Bronchial epithelial cell (primary cell): ENCODE measurements around the gene GABRR3. TPM values are rescaled to one million over a fixed set of nuclear protein-coding genes. Genes with fewer than 3 reads are reported as not detected.
A peak's percentile ranks its signal among the peaks of the same experiment; 100 is the strongest.

Source experiments
- DNase-seq: peaks from one replicate; pipeline ENCODE4 v3.0.0-alpha.2; 2010; ENCODE audit warnings: low read depth
- FAIRE-seq: peaks from 2 replicates; lab custom pipeline; 2011; peaks lifted over from hg19 to GRCh38; lab: Jason Lieb, UNC
- H3K27me3 ChIP-seq: 2 replicates; pipeline ENCODE4 v1.5.1; 2011; ENCODE audit warnings: low read length; ENCODE audit not compliant: control insufficient read depth, insufficient read depth
- H3K36me3 ChIP-seq: 2 replicates; pipeline ENCODE4 v1.5.1; 2011; ENCODE audit warnings: low read length; ENCODE audit not compliant: control insufficient read depth, insufficient read depth
- H3K4me3 ChIP-seq: 2 replicates; pipeline ENCODE4 v1.5.1; 2011; ENCODE audit warnings: mild to moderate bottlenecking, low read depth, low read length, control low read depth
- total RNA-seq: library from RNA; depleted of rRNA; stranded (reverse); fragments of >200 nt; gene quantifications from 2 replicates; pipeline ENCODE4 v1.2.1, GENCODE V29; 2014
- TF ChIP-seq, protein P1 (sequence below): IDR thresholded peaks from 2 replicates; pipeline ENCODE4 v1.5.1; 2011; ENCODE audit warnings: mild to moderate bottlenecking, moderate library complexity, low read length, control low read depth, inconsistent platforms; ENCODE audit not compliant: insufficient read depth, severe bottlenecking

The GABRR3 gene
- total RNA-seq, 1 donor from 2014 or later = not detected

DNA sequence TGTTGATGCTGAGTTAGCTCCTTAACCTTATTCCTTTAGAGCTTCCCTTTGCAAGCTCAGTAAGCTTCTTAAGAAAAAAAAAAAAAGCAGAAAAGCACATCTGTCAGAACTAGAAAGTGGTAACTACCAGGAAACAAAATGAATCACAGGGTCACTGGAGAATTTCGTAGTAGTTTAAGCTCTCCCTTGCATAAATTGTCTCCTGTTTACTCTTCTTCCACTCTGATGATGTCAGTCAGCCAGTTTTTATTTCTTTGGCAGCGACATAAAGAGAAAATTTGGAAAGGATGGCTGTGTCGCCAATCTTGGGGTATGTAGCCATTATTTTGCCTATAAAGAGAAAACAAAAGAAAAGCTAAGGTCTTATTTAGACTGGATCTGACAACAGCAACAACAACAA is 3.2 kb upstream of the GABRR3 start:
- TF ChIP-seq, protein P1, sequence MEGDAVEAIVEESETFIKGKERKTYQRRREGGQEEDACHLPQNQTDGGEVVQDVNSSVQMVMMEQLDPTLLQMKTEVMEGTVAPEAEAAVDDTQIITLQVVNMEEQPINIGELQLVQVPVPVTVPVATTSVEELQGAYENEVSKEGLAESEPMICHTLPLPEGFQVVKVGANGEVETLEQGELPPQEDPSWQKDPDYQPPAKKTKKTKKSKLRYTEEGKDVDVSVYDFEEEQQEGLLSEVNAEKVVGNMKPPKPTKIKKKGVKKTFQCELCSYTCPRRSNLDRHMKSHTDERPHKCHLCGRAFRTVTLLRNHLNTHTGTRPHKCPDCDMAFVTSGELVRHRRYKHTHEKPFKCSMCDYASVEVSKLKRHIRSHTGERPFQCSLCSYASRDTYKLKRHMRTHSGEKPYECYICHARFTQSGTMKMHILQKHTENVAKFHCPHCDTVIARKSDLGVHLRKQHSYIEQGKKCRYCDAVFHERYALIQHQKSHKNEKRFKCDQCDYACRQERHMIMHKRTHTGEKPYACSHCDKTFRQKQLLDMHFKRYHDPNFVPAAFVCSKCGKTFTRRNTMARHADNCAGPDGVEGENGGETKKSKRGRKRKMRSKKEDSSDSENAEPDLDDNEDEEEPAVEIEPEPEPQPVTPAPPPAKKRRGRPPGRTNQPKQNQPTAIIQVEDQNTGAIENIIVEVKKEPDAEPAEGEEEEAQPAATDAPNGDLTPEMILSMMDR = no peak
- peak; percentile 18 for DNase-seq
- no peak overlapping the region for H3K4me3 ChIP-seq
- no peak for FAIRE-seq
- no peaks in the 10 kb centered on the region for H3K36me3 ChIP-seq
- H3K27me3 ChIP-seq = no peaks in the 10 kb centered on the region

DNA sequence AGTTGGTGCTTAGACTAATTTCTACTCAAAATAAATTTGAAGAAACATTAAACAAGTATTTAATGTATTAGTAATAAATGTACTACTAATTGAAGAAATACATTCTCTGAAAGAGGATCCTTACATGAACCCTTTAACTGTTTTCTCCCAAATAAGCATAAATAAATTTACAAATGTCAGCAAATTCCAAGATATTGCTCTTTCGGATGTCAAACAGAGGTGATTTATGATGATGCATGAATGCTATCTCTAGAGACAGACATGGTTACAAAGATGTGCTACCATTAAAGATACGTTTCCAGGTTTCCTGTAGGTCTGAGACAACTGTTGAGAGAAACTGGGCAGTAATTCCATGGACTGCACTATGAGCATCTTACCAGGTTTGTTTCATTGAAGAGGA is 629 bp downstream of the GABRR3 start:
- no peak overlapping the region for H3K4me3 ChIP-seq
- FAIRE-seq (no peak), DNase-seq (no peak)
- no peaks in the 10 kb centered on the region for H3K36me3 ChIP-seq
- H3K27me3 ChIP-seq = no peaks in the 10 kb centered on the region
- TF ChIP-seq, protein P1 = no peak

DNA sequence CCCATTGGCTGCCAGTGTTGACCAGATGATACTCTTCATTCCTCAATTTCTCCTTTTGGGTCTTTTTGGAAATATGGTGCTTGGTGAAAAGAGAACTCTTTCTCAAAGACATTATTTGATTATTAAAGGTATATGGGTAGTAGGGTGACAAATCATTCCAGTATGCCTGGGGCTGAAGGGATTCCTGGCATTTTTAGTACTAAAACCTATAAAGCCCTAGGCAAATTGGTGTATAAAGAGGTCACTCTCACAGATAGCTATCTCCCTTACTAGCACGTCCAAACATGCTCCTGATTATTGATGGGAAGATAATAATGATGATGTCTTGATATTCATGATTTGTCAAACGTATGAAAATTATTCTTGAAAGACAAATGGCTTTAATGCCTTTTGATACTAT is 1.1 kb downstream of the GABRR3 start:
- DNase-seq (no peak), FAIRE-seq (no peak)
- H3K4me3 ChIP-seq = no peak overlapping the region
- no peaks in the 10 kb centered on the region for H3K36me3 ChIP-seq
- H3K27me3 ChIP-seq = no peaks in the 10 kb centered on the region
- TF ChIP-seq, protein P1 = no peak

DNA sequence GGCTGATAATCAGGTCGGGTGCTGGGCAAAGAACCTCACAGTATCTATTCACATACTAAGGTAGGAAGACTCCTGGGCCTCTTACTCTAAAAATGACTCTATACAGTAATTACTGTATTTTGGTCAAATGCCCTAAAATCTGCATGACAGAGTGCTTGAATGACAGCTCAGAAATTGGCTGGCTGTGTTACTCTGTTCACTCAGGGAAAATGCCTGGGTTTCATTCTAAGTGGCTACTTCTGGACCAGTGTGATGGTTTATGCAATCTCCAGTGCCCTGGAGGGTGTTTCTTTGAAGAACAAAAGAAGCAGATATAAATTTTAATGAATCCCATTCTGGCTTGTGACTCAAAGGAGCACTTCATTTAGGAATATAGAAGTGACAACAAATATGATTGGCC is 2.2 kb downstream of the GABRR3 start:
- Histone ChIP-seq H3K27me3 (no peaks in the 10 kb centered on the region), H3K36me3 (no peaks in the 10 kb centered on the region), H3K4me3 (no peak overlapping the region)
- FAIRE-seq (no peak), DNase-seq (no peak)
- TF ChIP-seq, protein P1 = no peak

DNA sequence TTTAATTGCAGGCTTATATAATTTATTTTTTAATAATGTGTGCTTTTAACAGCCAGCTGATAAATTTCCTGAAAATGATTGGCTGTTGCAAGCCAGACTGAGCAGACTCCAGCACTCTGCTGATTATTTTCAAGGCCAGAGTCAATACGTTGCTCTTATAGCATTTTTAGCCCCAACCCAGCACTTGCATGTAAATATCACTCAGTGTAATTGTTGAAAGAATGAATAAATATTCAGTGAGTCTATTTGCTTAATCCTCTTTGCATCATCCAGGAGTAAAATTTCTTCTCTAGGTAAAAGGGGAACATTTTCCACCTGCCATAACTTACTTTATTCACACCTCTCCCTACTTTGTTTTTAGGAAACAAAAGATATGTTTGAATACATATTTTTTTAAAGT is 2.9 kb downstream of the GABRR3 start:
- TF ChIP-seq, protein P1 = no peak
- FAIRE-seq = no peak
- H3K4me3 ChIP-seq = no peak overlapping the region

DNA sequence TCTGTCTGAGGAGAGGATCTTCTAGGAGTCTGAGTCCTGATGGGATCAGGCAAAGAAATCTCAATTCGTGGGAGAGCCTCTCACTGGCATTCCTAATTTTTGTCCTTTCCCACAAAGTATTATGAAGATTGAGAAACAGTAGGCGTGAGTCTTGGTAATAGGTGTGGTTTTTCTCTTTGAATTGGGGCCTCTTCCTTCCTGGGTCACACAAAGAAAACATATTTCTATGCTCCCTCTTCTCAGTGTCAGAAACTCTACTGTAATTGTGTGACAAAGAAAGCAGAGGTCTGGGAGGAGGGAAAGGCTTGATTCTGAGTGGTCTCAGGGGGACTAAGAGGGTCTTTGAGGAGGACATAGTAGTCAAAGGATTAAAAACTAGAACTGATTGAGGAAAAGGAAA is 6.0 kb downstream of the GABRR3 start:
- DNase-seq (no peak), FAIRE-seq (no peak)
- Histone ChIP-seq H3K4me3 (no peak overlapping the region), H3K36me3 (no peaks in the 10 kb centered on the region), H3K27me3 (no peaks in the 10 kb centered on the region)
- TF ChIP-seq, protein P1 = no peak

More for the DNA sequence above, 2.9 kb downstream of the GABRR3 start:
- Histone ChIP-seq H3K36me3 (no peaks in the 10 kb centered on the region), H3K27me3 (no peaks in the 10 kb centered on the region)
- no peak for DNase-seq
